SIG-M5 treated with dmso at 0.1 percent for 504 hours (cell line): ENCODE measurements around the gene ANKDD1B.
A peak's percentile ranks its signal among the peaks of the same experiment; 100 is the strongest.

ENCODE experiments used
- DNase-seq: peaks from one replicate; lab custom pipeline; 2025; ENCODE audit not compliant: unreplicated experiment; lab: John Stamatoyannopoulos, UW

Gene ANKDD1B

DNA sequence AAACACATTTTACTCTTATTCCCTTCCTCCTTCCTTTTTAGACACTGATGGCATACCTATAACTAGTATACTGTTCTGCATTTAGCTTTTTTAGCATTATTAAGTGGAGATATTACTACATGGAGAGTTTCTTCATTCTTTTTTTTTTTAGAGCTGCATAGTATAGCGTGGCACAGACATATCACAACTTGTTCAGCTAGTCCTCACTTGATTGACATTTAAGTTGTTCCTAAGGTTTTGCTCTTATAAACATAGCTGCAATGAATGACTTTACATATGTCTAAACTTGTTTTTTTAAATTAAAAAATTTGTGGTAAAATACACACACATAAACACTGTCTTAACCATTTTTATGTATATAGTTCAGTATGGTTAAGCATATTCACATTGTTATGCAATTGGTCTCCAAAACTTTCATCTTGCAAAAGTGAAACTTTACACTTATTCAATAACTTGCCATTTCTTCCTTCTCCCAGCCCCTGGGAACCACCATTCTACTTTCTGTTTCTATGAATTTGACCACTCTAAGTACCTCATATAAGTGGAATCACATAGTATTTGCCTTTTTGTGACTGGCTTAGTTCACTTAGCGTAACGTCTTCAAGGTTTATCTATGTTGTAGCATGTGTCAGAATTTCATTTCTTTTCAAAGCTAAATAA, 48.7 kb downstream of the ANKDD1B start:
- peak; percentile 25 for DNase-seq

DNA sequence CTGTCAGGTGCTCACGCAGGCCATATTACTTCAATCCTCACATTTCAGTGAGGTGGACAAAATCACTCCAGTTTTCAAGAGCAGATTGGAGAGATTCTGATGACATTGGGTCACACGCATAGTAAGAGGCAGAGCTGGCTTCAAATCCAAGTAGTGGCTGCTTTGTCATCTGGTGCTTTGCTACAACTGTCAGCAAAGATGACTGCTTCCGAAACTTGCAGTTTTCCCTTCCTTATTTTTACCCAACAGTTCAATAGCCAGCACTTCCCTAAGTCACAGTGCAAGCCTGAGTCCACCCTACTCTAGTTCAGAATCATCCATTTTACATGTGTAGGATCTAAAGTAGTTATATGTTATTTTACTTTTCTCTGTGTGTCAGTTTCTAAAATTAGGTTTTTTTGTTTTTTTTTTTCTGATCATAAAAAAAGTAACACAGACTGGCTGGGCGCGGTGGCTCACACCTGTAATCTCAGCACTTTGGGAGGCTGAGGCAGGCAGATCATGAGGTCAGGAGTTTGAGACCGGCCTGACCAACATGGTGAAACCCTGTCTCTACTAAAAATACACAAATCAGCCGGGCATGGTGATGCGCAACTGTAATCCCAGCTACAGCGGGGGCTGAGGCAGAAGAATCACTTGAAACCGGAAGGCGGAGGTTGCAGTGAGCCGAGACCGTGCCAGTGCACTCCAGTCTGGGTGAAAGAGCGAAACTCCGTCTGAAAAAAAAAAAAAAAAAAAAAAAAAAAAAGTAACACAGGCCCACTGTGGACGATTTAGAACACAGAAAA, 49.6 kb downstream of the ANKDD1B start:
- DNase-seq, result peak; percentile 86

DNA sequence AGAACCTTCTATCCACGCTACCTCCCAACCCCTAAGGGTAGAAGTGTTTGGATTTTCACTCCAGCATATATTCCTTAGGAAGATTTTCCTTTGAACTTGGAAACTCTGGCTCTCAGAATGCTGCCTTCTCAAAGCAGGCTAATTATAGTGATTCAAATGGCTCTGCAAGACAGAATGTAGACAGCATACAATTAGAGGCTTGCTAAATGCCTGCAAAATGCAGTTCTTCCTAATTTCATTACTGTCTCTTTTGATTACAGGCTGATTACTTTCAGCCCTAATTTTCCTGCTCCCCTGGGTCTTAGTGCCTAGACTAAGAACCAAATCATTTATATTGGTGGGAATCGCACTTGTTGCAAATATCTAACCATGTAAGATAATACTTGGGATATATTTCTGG, 50.8 kb downstream of the ANKDD1B start:
- no peak for DNase-seq

DNA sequence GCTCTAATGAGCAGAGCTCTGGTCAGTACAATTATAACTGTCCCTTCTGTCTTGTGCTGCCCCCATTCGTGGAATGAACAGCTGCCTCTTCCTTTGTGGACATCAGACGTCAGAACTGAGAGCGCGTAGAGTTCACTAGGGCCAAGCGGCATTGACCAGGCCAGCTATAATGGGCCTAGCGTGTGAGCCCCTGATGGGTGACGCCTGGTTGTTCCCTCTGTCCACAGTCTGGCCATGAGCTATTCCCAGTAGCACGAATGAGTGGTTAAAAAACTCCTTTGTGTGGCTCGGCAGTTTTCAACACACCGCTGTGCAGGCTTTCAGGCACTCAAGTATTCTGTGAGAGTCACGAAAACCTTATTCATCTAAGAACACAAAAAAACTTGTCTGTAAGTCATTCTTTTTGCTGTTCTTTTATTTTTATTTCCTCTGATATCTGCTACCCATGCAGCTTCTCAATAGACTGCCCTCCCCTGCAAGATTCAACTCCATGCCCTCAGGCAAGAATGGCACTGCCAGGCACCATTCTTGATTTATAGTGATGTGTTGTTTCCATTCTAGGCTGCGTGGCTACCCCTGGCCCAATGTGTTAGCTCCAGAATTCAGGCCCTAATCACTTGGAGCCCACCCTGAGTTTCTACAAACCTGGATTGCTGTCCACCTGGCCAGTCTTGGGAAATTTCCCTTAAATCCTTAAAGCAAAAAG, 52.5 kb downstream of the ANKDD1B start:
- DNase-seq, result no peak

DNA sequence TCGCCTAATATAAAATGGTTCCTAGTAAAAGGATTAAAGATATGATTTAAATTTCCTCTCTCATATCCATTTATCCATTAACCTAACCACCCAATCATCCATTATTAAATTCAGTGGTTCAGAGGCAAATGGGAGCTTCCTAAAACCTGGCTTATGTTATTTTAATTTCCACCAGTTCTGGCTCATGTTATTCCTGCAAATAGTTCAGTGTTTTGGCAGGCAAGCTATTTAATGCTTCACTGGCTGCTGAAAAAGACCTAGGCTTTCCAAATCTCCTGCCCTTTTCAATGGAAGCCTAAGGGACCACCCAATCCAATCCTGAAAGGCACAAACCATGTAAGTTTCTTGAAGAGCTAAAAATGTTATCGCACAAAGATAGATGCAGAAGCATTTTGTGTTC, 53.7 kb downstream of the ANKDD1B start:
- no peak for DNase-seq

DNA sequence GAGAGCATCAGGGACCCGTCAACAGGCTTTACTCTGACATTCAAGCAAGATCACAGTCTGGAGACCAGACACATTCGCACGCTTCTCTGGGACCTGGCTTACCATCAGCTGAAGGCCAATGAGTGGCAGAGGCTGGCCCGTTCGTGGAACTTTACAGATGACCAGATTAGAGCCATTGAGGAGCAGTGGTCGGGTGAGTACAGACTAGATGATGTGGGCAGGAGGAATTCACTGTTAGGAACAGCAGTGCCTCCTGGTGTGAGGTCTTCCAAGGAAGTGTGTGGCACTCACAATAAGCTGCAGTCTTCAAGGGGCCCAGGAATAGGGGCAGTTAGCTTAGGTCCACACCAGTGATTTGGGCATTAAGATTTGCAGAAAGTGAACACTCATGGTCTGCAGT, 55.5 kb downstream of the ANKDD1B start:
- DNase-seq, result no peak

DNA sequence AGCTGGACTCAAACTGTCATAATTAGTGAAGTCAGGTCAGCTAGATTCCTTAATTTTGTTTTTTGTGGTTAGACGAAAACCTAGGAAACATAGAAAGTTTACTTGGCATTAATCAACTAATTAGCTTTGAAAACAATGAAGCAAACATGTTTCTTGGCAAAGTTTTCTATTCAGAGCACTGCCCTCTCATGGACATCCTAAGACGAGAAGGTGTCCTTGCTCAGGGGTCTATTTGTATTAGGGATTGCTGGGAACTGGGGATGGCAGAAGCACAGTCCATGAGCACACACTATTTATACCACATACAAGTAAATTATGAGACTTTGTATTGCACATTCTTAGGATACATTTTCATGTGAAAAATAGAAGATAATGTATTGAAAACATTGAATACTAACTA, 56.3 kb downstream of the ANKDD1B start:
- no peak for DNase-seq

DNA sequence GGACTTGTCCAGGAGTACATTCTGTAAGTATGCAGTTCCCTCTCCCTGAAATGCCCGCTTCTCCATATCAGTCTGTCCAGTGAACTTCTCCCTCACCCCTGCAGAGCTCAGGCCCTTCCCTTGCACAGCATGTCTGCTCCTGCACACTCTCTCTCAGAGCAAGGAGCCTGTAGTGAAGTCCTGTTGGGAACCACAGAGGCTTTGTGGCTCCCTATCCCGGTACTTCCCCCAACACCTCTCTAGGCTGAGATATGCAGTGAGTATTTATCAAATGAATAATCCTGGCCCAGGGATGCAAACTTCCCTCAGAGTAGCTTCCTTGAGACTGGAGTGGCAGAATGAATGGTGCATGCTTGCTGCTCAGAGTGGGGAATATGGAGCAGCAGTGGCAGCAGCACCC, 57.2 kb downstream of the ANKDD1B start:
- DNase-seq, result no peak

DNA sequence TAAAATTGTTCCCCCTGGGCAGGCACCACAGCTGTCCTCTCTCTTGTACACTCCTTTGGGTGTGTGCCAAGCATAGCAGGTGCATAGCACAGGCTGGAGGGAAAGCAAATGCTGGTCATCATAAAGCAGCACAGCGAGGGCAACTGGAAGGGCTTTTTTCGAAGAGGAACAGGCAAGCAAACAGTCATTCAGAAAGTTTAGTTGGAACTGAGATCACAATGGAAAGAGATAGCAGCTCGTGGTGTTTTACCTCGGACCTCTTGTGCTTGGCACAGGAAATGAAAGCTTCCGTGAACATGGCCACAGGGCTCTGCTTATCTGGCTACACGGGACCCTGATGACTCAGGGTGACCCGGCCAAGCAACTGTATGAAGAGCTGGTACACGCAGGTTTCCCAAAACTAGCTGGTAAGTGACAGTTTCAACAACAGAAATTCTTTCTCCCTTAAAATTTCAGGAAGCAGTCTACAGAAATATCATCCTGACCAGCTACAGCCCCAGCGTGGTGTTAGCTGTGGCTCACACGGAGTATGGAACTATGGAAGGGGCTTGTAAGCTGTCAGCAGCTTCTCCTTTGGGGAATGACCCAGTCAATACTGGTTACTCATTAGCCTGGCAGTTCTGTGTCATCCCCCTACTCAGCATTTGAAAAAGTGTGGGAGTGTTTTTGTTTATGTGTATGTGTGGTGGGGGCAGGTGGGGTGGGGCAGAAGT, 57.9 kb downstream of the ANKDD1B start:
- DNase-seq, result peak; percentile 47

DNA sequence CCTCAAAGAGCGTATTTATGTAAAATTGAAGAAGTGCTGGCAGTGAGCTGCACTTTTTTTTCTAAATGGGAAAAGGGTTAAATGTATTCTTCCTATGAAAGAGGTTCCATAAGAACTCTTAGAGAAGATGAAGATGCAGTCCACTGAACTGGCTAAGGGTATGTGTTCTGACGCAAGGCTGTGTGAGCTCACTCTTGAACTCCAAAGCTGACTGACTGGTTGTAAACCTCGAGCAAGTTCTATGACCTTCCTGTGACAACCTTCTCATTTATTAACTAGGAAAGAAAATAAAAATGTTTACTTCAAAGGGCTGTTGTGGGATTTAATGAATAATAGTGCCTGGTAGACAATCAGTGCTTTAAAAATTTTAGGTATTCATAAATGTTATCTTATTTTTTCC, 59.3 kb downstream of the ANKDD1B start:
- DNase-seq, result no peak

DNA sequence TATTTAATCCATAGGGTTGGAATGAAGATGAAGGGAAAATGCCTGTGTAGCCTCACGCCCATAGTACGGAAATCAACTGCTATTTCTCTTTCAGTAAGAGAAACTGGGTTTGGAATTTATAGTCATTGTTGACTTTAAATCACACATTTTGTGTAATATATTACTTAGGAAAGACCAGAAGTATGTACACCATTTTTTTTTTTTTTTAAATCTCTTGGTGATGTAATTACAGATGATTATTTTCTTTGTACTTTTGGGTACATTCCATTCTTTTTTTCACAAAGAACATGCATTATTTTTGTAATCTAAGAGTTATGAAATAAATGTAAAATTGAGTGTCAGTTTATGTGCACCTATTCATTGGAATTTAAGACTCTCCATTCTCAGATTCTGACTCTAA, 60.3 kb downstream of the ANKDD1B start:
- DNase-seq, result no peak

DNA sequence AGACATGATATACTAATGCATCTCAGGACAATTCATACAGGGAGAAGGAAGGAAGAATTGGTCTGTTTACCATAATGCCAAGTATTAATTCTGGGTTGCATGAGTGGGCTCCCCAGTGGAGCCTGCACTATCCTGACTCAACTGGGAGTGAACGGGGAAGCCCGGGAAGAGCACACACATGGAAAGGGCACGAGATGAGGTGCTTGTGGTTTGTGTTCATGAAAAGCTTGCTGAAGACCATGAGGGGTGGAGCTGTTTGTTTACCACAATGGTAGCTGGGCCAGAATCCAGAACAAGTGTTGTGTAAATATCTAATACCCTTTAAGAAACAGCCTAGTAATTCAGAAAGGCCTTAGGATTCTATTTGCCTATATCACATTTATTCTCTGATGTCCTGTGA, 61.4 kb downstream of the ANKDD1B start:
- no peak for DNase-seq

DNA sequence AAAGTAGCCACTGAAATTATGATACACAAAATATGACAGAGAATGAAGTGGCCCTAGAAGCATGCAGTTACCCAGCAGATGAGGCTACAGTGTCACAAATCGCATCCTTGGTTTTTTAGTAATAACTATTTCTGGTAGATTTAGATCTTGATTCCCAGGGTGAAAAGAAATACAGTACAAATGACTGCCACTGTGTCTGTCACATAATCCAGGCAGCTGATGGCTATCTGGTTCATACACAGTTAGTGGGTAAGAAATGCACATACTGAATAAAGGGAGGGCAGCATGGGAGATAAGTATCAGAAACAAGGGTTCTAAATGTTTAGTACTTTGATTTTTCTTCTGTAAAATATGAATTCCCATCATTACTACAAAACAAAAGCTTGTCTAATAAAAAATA, 64.5 kb downstream of the ANKDD1B start:
- no peak for DNase-seq

DNA sequence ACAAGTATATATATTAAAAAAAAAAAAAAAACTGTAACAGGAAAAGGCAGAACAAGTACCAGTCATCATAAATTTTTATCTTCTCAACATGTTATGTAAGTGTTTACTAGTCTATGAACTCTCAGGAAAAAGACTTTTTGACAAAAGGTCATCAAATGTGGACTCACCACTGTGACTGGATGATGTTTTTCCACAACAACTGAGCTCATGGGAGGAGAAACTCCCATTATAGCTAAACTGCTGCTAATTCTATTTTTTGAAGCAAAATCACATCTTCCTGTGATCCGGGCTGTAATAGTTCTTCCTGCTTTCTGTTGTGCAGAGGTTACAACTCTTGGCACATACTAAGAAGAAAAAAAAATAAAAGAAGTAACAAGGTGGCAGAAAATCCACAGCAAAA, 66.4 kb downstream of the ANKDD1B start:
- no peak for DNase-seq

DNA sequence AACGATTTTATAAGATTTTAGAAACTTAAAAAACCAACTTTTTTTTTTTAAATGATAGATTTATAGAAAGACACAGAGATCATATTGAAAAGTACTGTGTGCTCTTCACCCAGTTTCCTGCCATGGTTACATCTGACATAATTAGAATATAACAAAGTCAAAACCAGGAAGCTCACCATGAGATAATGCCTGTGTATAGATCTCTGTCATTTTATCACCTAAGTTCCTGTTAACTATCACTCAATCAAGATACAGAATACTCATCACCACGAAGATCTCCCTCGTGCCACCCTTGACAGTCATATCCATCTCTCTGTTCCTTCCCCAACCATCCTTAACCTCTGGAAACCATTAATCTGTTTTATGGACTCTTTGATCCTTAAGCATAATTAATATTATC, 66.9 kb downstream of the ANKDD1B start:
- no peak for DNase-seq

DNA sequence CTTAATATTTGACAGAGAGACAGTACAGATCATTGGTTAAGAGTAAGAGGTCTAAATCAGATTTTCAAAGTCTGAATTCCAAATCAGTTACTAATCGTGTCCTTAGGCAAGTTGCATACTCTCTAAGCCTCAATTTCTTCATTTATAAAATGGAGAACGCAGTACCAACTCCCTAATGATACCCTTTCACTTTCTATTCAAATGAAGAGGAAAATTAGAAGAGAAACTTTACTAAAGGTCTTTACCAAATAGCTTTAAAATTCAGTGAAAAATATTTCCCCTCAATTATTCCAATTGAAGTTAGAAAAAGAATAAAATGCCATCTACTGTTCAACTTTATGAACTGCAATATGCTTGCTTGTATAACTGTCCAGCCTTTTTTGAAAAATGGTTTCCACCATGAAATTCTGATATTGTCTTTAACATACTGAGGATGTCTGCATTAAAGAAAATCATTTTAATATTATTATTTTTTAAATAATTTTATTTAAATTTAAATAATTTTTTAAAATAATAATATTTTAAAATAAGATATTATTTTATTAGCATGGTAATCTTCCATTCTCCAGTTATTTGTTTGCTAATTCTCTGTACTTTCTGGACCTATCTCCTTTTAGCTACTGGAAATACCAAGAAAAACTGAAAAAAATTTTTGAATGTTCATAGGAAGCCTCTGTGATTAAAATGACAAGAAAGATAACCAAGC, 70.0 kb downstream of the ANKDD1B start:
- DNase-seq, result peak; percentile 67

DNA sequence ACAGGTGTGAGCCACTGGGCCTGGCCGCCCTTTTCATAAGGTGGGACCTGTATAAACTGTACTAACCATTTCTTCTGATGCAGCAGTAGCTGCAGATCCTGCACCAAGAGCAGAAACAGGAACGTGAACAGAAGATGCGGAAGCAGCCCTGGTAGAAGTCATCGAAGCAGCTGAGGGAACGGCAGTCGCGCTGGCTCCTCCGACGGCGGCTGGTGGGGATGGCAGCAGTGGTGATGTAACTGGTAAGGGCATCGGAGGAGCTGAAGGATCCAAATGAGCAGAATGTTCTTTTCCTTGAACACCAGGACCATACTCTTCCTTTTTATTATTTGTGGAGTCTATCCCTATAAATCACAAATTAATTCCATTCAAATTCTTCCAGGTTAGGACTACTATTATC, 73.9 kb downstream of the ANKDD1B start:
- DNase-seq, result no peak

DNA sequence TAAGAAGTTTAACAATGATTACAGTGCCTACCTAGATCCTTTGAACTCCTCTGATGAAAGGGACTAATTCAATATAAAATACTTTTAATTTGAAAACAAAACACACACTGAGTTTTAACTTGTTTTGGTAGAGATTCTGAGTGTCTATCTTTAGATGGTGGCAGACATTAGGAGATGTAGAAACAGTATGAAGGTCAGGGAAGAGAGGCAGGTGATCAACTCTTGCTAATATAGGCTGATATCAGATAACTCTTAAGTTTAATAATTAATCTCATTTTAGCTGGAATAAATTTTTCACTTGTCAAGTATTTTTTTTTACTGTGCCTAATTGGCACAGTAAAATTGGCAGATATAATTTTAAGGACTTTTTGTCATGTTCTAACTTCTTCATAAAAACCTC, 75.2 kb downstream of the ANKDD1B start:
- no peak for DNase-seq

DNA sequence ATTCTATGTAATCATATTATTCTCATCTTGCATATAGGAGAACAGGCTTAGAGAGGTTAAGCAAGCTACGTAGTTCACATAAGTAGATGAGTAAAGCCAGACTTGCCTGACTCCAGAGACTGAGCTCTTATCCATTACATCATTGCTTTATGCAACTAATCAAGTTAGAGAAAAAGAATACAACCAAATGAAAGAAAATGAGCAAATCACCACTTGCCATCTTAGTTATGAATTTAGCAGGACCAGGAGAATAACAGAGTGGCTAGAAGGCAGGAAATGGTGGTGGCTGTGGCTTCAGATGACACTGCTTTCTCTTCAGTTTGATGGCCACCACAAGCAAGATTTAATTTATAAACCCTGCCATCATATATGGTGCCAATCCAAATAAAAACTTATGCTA, 79.4 kb downstream of the ANKDD1B start:
- no peak for DNase-seq

DNA sequence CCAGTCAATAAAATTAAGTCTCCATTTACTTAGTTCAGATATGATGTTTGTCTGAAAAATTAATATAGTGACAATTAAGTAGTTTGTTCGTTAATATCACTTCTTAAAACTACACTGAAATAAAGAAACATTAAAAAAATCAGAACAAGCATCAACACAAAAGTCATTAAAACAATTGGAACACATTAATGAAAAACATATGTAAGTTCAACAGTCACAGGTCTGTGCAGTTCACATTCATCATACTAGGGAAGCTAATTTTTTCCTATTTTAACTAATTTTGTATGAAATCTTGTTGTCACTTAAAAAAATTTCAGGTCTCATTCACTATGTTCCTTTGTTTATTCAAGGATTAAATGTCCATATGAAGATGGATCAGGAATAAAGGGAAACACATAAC, 83.5 kb downstream of the ANKDD1B start:
- DNase-seq, result no peak
